Ramos (cell line): Measurements from ENCODE around the gene ZNF410.
"Not testable (repeated sequence)": the region's sequence is repeated elsewhere in the genome, so short reads cannot be mapped to it uniquely, and the experiment has no call there.

Source experiments
- in situ Hi-C: fragments of 300-500 bp; cut with MboI; formaldehyde crosslinking; loops from one replicate; pipeline ENCODE4 v1.14.3; 2022; ENCODE audit warnings: low sequenced_read_pairs; ENCODE audit not compliant: unreplicated experiment

ZNF410 gene

GRCh38 chr14:73886449-73887317 lies at the start of gene ZNF410:
Gene ZNF410, plus strand, starts transcription at chr14:73886859. Its CDS starts 5,317 bp downstream, at chr14:73892176.
- in situ Hi-C loops = no loop called here

- in situ Hi-C loops = not testable (repeated sequence)
These were observed 48.2 kb upstream of the ZNF410 start for GRCh38 chr14:73838293-73839034.

GRCh38 chr14:73842201-73842600 lies 44.5 kb upstream of the ZNF410 start:
- in situ Hi-C loops = no loop called here

GRCh38 chr14:73842851-73843250 lies 43.8 kb upstream of the ZNF410 start:
- in situ Hi-C loops = no loop called here

- in situ Hi-C loops = no loop called here
These were observed 43.4 kb upstream of the ZNF410 start for GRCh38 chr14:73843296-73843695.

- in situ Hi-C loops = no loop called here
These were observed 39.7 kb upstream of the ZNF410 start for GRCh38 chr14:73846947-73847346.

- in situ Hi-C loops = no loop called here
These were observed 35.7 kb upstream of the ZNF410 start for GRCh38 chr14:73851000-73851399.

- in situ Hi-C loops = no loop called here
These were observed 34.9 kb upstream of the ZNF410 start, which contains the start of gene PTGR2 for GRCh38 chr14:73851567-73852382. Gene PTGR2, plus strand, starts transcription at chr14:73851831. Its CDS starts 7,032 bp downstream, at chr14:73858863.

- in situ Hi-C loops = no loop called here
These were observed 27.5 kb upstream of the ZNF410 start for GRCh38 chr14:73859145-73859544.

- in situ Hi-C loops = no loop called here
These were observed 25.6 kb upstream of the ZNF410 start for GRCh38 chr14:73861073-73861472.

- in situ Hi-C loops = no loop called here
These were observed 24.2 kb upstream of the ZNF410 start for GRCh38 chr14:73862480-73862879.

GRCh38 chr14:73863209-73863608 lies 23.4 kb upstream of the ZNF410 start:
- in situ Hi-C loops = no loop called here

- in situ Hi-C loops = no loop called here
These were observed 21.0 kb upstream of the ZNF410 start for GRCh38 chr14:73865534-73866113.

GRCh38 chr14:73869754-73870153 lies 16.9 kb upstream of the ZNF410 start:
- in situ Hi-C loops = not testable (repeated sequence)

- in situ Hi-C loops = no loop called here
These were observed 16.0 kb upstream of the ZNF410 start for GRCh38 chr14:73870525-73871235.

GRCh38 chr14:73873660-73874059 lies 13.0 kb upstream of the ZNF410 start:
- in situ Hi-C loops = no loop called here

- in situ Hi-C loops = no loop called here
These were observed 8.9 kb upstream of the ZNF410 start for GRCh38 chr14:73877790-73878189.

GRCh38 chr14:73878436-73878835 lies 8.2 kb upstream of the ZNF410 start:
- in situ Hi-C loops = no loop called here

- in situ Hi-C loops = no loop called here
These were observed 7.6 kb upstream of the ZNF410 start for GRCh38 chr14:73879027-73879426.
